Hematopoietic multipotent progenitor cell treated with erythropoietin and hydrocortisone succinate and interleukin-3 and kit ligand, for 17 days (in vitro differentiated cells): ENCODE data around the gene NIPAL4.

Experiments
- DNase-seq: peaks from one replicate; pipeline ENCODE4 v3.0.0-alpha.2; 2015; ENCODE audit warnings: low spot score

Gene NIPAL4

GRCh38 chr5:157516626-157517325, 56.8 kb downstream of the NIPAL4 start:
- no peak for DNase-seq

- DNase-seq: no peak
Measured at GRCh38 chr5:157518963-157519362, 59.0 kb downstream of the NIPAL4 start.

GRCh38 chr5:157519579-157520253, 59.7 kb downstream of the NIPAL4 start:
- DNase-seq: no peak

- DNase-seq: no peak
Measured at GRCh38 chr5:157520911-157521703, 61.1 kb downstream of the NIPAL4 start.

- no peak for DNase-seq
Measured at GRCh38 chr5:157521704-157522029, 61.7 kb downstream of the NIPAL4 start.

GRCh38 chr5:157523976-157524375, 64.0 kb downstream of the NIPAL4 start:
- no peak for DNase-seq
